MM.1S (cell line): Measurements from ENCODE around the gene SCYGR7.

ENCODE experiments used
- CTCF ChIP-seq: fragments of 300-600 bp; sonication (generic); IDR thresholded peaks from 2 replicates; pipeline ENCODE4 v1.5.1; 2016; ENCODE audit warnings: antibody characterized with exemption, low read length, mixed read lengths
- EZH2 ChIP-seq: fragments of 300-600 bp; sonication (generic); optimal IDR thresholded peaks from 2 replicates; pipeline ENCODE3; 2017; ENCODE audit warnings: low read depth, mild to moderate bottlenecking, antibody characterized with exemption, low read length, mixed read lengths

- TF ChIP-seq CTCF (no peak), EZH2 (no peak)
Measured at GRCh38 chr2:227703280-227703732, 24.8 kb upstream of the SCYGR7 start.
